Tibial nerve (tissue), 4 donors: ENCODE measurements around the gene ABTB1. TPM values are rescaled to one million over a fixed set of nuclear protein-coding genes. Genes with fewer than 3 reads are reported as not detected.

Source experiments
- DNase-seq, 2 donors: peaks; one replicate each; pipeline ENCODE4 v3.0.0-alpha.2; 2019; ENCODE audit warnings: low spot score in 2 of 2
- H3K27ac ChIP-seq, 4 donors: fragments of 200-600 bp; sonication (generic) in 3 of 4; one replicate each; pipeline ENCODE4 v1.5.1; 2017 to 2019; ENCODE audit warnings: mild to moderate bottlenecking in 1 of 4
- H3K27me3 ChIP-seq, 2 donors: fragments of 200-600 bp; sonication (generic) in 1 of 2; one replicate each; pipeline versions ENCODE4 v1.5.1 to v1.6.0; 2017 to 2019
- H3K36me3 ChIP-seq, 3 donors: fragments of 200-600 bp; sonication (generic); one replicate each; pipeline ENCODE4 v1.5.1; 2018 to 2019
- H3K4me1 ChIP-seq, 4 donors: fragments of 200-600 bp; sonication (generic) in 3 of 4; one replicate each; pipeline ENCODE4 v1.5.1; 2017 to 2019
- H3K4me3 ChIP-seq, 4 donors: fragments of 200-600 bp; sonication (generic) in 3 of 4; one replicate each; pipeline ENCODE4 v1.5.1; 2017 to 2019; ENCODE audit warnings: mild to moderate bottlenecking in 1 of 4, moderate library complexity in 1 of 4
- H3K9me3 ChIP-seq, 4 donors: fragments of 200-600 bp; sonication (generic) in 3 of 4; one replicate each; pipeline ENCODE4 v1.5.1; 2017 to 2019
- EP300 ChIP-seq, 2 donors: sonication (generic); formaldehyde crosslinking; IDR thresholded peaks; one replicate each; pipeline ENCODE4 v1.6.1; 2017; ENCODE audit warnings: antibody characterized with exemption in 2 of 2, mild to moderate bottlenecking in 1 of 2
- POLR2A ChIP-seq, 2 donors: fragments of 450-650 bp; IDR thresholded peaks; one replicate each; pipeline ENCODE4 v1.6.1; 2017; ENCODE audit warnings: antibody characterized with exemption in 2 of 2, mild to moderate bottlenecking in 2 of 2, moderate library complexity in 2 of 2
- WGBS, 2 donors: methylation state at CpG; one replicate each; pipeline ENCODE4 v1.1.5; 2018; 5-methylcytosine and 5-hydroxymethylcytosine counted together
- total RNA-seq, 4 donors: library from RNA; depleted of rRNA; stranded (reverse); fragments of >200 nt; gene quantifications; one replicate each; pipeline ENCODE4 v1.1.0, GENCODE V29; 2016
- TF ChIP-seq, protein P1 (sequence below), 5 experiments: fragments of 200-600 bp in 3 of 5; fragments of 450-650 bp in 2 of 5; sonication (generic) in 3 of 5; IDR thresholded peaks; one replicate each; pipeline ENCODE4 v1.5.1; 2016 to 2019; ENCODE audit warnings: antibody characterized with exemption in 5 of 5, mild to moderate bottlenecking in 3 of 5, moderate library complexity in 2 of 5

Gene ABTB1
- total RNA-seq, 4 donors from 2014 or later: 86.4 to 134 (median 121) TPM

DNA sequence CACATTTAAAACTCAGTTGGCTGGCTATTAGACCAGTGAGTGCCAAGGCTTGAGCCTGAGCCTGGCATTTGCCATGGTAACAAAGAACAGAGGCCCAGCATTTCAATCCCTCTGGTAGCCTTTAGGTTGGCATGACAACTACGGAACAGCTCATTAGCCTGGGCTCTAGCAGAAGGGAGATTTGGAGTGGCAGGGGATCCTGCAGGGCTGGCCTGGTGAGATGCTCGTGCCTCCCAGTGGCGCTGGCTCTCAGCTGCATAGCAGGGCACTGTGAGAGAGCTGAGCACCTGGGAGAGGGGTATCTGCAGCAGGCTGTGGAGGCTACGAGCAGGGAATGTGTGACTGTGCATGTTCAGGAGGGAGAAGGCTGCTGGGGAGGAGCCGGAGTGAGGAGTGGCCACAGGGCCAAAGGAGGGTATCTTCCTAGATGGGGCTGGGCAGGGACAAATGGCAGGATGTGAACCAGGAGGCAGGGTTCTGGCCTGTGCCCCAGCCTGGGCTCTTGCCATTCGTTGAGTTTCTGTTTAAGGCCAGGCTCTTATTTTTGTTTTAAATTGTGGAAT, 5.6 kb upstream of the ABTB1 start:
- 77 to 80% methylated on average over 6 of the region's 6 CpGs for WGBS, 2 donors
- H3K27ac ChIP-seq: no peak overlapping the region
- TF ChIP-seq POLR2A (IDR thresholded peaks at IDR 0.05): no peak
- no peak for TF ChIP-seq EP300 (IDR thresholded peaks at IDR 0.05)
- TF ChIP-seq, protein P1, sequence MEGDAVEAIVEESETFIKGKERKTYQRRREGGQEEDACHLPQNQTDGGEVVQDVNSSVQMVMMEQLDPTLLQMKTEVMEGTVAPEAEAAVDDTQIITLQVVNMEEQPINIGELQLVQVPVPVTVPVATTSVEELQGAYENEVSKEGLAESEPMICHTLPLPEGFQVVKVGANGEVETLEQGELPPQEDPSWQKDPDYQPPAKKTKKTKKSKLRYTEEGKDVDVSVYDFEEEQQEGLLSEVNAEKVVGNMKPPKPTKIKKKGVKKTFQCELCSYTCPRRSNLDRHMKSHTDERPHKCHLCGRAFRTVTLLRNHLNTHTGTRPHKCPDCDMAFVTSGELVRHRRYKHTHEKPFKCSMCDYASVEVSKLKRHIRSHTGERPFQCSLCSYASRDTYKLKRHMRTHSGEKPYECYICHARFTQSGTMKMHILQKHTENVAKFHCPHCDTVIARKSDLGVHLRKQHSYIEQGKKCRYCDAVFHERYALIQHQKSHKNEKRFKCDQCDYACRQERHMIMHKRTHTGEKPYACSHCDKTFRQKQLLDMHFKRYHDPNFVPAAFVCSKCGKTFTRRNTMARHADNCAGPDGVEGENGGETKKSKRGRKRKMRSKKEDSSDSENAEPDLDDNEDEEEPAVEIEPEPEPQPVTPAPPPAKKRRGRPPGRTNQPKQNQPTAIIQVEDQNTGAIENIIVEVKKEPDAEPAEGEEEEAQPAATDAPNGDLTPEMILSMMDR (IDR thresholded peaks at IDR 0.05): no peak
- H3K4me1 ChIP-seq: peaks cover 0 to 9% (median 7%) of the 10 kb centered on the region in 4 donors
- no peak for DNase-seq
- no peaks in the 10 kb centered on the region for H3K9me3 ChIP-seq
- no peaks in the 10 kb centered on the region for H3K36me3 ChIP-seq
- H3K4me3 ChIP-seq: no peak overlapping the region
- H3K27me3 ChIP-seq: no peaks in the 10 kb centered on the region

DNA sequence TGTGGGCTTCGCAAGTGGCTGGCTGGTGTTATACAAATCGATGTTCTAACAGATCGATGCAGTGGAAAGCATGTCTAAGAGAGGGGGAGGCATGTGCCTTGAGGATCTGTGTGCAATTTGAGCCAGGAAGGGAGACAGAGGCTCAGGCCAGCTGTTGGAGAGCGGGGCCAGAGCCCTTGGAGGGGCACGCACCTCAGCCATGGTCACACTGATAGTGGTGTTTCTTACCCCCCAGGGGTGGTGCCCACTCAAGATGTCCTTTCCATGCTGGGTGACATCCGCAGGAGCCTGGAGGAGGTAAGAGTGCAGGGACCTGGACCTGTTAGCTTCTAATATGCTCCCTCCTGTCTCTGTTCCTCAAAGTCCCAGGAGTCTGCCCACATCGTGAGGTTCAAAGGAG, 3.8 kb upstream of the ABTB1 start:
- WGBS, 2 donors: 91% methylated on average over 7 of the region's 7 CpGs
- Histone ChIP-seq H3K36me3 (no peaks in the 10 kb centered on the region), H3K27me3 (no peaks in the 10 kb centered on the region), H3K9me3 (no peaks in the 10 kb centered on the region), H3K27ac (no peak overlapping the region), H3K4me3 (no peak overlapping the region), H3K4me1 (peaks cover 0 to 14% (median 12%) of the 10 kb centered on the region in 4 donors)
- DNase-seq: no peak
- TF ChIP-seq POLR2A (IDR thresholded peaks at IDR 0.05) (no peak), EP300 (IDR thresholded peaks at IDR 0.05) (no peak)
- TF ChIP-seq, protein P1 (IDR thresholded peaks at IDR 0.05): no peak

DNA sequence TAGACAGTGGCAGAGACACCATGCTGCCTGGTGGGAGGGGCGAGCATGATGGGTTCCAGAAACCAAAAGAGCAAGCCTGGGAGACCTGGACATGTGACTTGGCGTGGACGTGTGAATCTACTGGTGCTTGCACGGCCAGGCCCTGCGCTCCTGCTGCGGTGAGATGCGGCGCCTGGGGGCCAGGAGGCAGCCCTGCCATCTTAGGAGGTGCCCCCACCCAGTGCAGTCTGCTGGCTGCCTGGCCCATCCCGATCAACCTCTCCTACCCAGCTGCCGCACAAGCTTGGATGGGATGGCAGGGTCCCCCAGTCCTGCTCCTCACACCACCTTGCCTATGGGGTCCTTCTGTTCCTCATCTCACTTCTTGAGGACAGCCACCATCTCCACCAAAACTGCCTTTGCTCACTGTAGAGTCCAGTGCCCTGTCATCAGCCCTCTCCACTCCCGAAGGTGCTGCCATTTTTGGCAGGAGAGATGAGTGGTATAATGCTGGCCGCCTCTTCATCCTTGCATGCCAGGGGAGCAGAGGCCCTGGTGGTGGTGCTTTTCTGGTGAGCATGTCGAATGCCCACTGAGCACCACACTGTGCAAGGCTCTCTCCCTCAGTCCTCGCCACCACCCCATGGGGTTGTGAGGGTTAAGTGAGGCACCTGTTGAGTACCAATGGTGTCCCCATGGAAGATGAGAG, 3.1 kb upstream of the ABTB1 start:
- 91 to 95% methylated on average over 11 to 14 of the region's 14 CpGs for WGBS, 2 donors
- H3K4me1 ChIP-seq: peaks cover 0 to 22% (median 18%) of the 10 kb centered on the region in 4 donors
- no peak for DNase-seq
- H3K9me3 ChIP-seq: no peaks in the 10 kb centered on the region
- no peaks in the 10 kb centered on the region for H3K27me3 ChIP-seq
- no peak overlapping the region for H3K27ac ChIP-seq
- no peak overlapping the region for H3K4me3 ChIP-seq
- TF ChIP-seq, protein P1 (IDR thresholded peaks at IDR 0.05): no peak
- TF ChIP-seq EP300 (IDR thresholded peaks at IDR 0.05): no peak
- TF ChIP-seq POLR2A (IDR thresholded peaks at IDR 0.05): no peak
- H3K36me3 ChIP-seq: peaks cover 0 to 4% (median 0%) of the 10 kb centered on the region in 3 donors

DNA sequence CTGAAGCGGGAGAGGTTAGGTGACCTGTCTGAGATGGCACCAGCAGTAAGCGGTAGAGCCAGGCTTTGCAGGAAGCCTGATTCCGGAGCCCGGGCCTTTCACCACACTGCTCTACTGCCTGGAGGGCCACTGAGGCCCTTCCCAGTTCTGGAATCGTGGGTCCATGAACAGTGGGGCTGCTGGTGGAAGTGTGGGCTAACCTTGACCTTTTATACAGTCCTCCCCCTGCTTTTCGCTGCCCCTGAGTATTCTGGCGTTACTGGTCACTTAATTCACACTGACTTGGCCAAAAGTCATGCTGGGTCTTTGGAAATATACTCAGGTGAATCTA, 2.6 kb upstream of the ABTB1 start:
- H3K36me3 ChIP-seq: peaks cover 0 to 6% (median 0%) of the 10 kb centered on the region in 3 donors
- no peak overlapping the region for H3K27ac ChIP-seq
- 90 to 91% methylated on average over 7 of the region's 7 CpGs for WGBS, 2 donors
- H3K4me3 ChIP-seq: no peak overlapping the region
- no peaks in the 10 kb centered on the region for H3K27me3 ChIP-seq
- H3K4me1 ChIP-seq: peaks cover 0 to 27% (median 18%) of the 10 kb centered on the region in 4 donors
- no peak for TF ChIP-seq EP300 (IDR thresholded peaks at IDR 0.05)
- no peak for TF ChIP-seq POLR2A (IDR thresholded peaks at IDR 0.05)
- TF ChIP-seq, protein P1 (IDR thresholded peaks at IDR 0.05): no peak
- no peak for DNase-seq
- no peaks in the 10 kb centered on the region for H3K9me3 ChIP-seq

DNA sequence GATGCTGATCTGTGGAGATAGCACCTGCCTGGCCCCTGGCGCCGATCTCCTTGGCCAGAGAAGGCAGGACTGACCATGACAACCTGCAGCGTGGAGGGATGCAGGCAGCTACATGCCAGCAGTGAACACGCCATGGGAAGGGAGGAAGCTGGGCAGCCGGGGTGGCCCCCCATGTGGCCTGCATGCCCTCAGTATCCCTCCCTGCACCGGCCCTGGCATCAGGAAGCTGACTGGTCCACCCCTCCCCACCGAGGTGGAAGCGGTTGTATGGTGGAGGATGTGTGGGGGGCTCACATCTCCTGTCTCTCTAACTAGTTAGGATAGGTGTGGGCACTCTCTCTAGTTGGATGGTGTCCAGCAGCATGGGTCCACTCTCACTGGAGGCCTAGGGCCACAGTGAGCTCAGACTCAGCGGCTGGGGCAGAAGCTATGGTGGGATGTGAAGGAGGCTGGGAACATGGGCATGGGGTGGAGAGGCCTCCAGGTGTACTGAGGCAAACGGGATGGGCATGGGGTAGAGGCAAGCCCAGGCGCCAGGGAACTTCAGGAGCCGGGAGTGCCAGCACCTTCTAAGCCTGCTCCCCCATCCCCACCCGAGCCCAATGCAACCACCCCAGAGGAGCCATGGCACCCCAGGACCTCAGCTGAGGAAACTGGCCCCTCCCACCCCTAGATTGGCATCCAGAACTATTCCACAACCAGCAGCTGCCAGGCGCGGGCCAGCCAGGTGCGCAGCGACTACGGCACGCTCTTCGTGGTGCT, 1.8 kb upstream of the ABTB1 start:
- Histone ChIP-seq H3K4me3 (no peak overlapping the region), H3K27me3 (no peaks in the 10 kb centered on the region), H3K9me3 (no peaks in the 10 kb centered on the region), H3K36me3 (peaks cover 0 to 11% (median 0%) of the 10 kb centered on the region in 3 donors), H3K4me1 (peaks cover 0 to 35% (median 18%) of the 10 kb centered on the region in 4 donors), H3K27ac (no peak overlapping the region)
- TF ChIP-seq, protein P1 (IDR thresholded peaks at IDR 0.05): no peak
- no peak for DNase-seq
- WGBS, 2 donors: 95 to 96% methylated on average over 16 to 19 of the region's 20 CpGs
